ENCODE measurements around the gene BAIAP2.
"Not testable (repeated sequence)": the region's sequence is repeated elsewhere in the genome, so short reads cannot be mapped to it uniquely, and the experiment has no call there.

The BAIAP2 gene

GRCh38 chr17:81070541-81071246 lies 35.7 kb downstream of the BAIAP2 start:
- DNase-seq = no peak

GRCh38 chr17:81071761-81072741 lies 37.1 kb downstream of the BAIAP2 start:
- DNase-seq = no peak

- no peak for DNase-seq
Observed at GRCh38 chr17:81073967-81074839, 39.3 kb downstream of the BAIAP2 start.

- no peak for DNase-seq
Observed at GRCh38 chr17:81074875-81075274, 39.9 kb downstream of the BAIAP2 start.

- DNase-seq = no peak
Observed at GRCh38 chr17:81075307-81075706, 40.4 kb downstream of the BAIAP2 start.

- no peak for DNase-seq
Observed at GRCh38 chr17:81076141-81076679, 41.3 kb downstream of the BAIAP2 start.

- DNase-seq = not testable (repeated sequence)
Observed at GRCh38 chr17:81078026-81078913, 43.3 kb downstream of the BAIAP2 start.

- no peak for DNase-seq
Observed at GRCh38 chr17:81080019-81080418, 45.1 kb downstream of the BAIAP2 start.

GRCh38 chr17:81081222-81082176 lies 46.5 kb downstream of the BAIAP2 start:
- DNase-seq = no peak

- no peak for DNase-seq
Observed at GRCh38 chr17:81082177-81083073, 47.5 kb downstream of the BAIAP2 start.

- no peak for DNase-seq
Observed at GRCh38 chr17:81083125-81083765, 48.3 kb downstream of the BAIAP2 start.

GRCh38 chr17:81084680-81085419 lies 49.9 kb downstream of the BAIAP2 start:
- peak; percentile 22 to 23 for DNase-seq

GRCh38 chr17:81085420-81085911 lies 50.5 kb downstream of the BAIAP2 start:
- no peak for DNase-seq

GRCh38 chr17:81086789-81087551 lies 52.0 kb downstream of the BAIAP2 start:
- DNase-seq = no peak

- no peak for DNase-seq
Observed at GRCh38 chr17:81090361-81091136, 55.6 kb downstream of the BAIAP2 start.

- no peak for DNase-seq
Observed at GRCh38 chr17:81091154-81091553, 56.2 kb downstream of the BAIAP2 start.

Measured in hippocampal formation (tissue), 2 donors.